Measurements from ENCODE around the gene TEX52. TPM values are rescaled to one million over a fixed set of nuclear protein-coding genes. Genes with fewer than 3 reads are reported as not detected.

The TEX52 gene
- total RNA-seq, 4 donors from 2014 or later: not detected

DNA sequence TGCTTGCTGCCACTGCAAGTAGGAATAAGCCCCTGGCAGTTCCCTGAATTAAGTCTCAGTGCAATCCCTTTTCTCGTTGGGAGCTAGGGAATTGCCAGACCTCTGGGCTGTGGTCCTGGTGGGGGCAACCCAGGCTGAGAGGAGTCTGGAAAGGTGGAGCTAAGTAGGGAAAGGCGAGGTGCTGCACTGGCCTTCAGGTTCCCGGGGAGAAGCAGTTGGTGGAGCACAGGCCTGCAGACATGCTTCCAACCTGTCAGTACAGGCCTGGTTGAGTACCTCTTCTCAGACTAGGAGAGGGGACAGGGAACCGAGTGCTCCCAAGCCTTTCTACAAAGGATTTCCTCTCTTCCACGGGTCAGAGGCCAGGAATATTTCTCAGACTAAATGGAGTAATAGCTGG, 23.5 kb downstream of the TEX52 start:
- H3K4me3 ChIP-seq (ENCODE audit: low read depth, poor library complexity, severe bottlenecking): no peak overlapping the region
- no peak for TF ChIP-seq POLR2A (IDR thresholded peaks at IDR 0.05)
- TF ChIP-seq, protein P1, sequence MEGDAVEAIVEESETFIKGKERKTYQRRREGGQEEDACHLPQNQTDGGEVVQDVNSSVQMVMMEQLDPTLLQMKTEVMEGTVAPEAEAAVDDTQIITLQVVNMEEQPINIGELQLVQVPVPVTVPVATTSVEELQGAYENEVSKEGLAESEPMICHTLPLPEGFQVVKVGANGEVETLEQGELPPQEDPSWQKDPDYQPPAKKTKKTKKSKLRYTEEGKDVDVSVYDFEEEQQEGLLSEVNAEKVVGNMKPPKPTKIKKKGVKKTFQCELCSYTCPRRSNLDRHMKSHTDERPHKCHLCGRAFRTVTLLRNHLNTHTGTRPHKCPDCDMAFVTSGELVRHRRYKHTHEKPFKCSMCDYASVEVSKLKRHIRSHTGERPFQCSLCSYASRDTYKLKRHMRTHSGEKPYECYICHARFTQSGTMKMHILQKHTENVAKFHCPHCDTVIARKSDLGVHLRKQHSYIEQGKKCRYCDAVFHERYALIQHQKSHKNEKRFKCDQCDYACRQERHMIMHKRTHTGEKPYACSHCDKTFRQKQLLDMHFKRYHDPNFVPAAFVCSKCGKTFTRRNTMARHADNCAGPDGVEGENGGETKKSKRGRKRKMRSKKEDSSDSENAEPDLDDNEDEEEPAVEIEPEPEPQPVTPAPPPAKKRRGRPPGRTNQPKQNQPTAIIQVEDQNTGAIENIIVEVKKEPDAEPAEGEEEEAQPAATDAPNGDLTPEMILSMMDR (IDR thresholded peaks at IDR 0.05): no peak
- intact Hi-C loops (cut with DNase I; ENCODE audit: low total_unique reads): no loop called here
- 36 to 43% methylated on average over 5 of the region's 5 CpGs for WGBS, 2 donors
- DNase-seq (ENCODE audit: low spot score in 2 of 2): no peak

DNA sequence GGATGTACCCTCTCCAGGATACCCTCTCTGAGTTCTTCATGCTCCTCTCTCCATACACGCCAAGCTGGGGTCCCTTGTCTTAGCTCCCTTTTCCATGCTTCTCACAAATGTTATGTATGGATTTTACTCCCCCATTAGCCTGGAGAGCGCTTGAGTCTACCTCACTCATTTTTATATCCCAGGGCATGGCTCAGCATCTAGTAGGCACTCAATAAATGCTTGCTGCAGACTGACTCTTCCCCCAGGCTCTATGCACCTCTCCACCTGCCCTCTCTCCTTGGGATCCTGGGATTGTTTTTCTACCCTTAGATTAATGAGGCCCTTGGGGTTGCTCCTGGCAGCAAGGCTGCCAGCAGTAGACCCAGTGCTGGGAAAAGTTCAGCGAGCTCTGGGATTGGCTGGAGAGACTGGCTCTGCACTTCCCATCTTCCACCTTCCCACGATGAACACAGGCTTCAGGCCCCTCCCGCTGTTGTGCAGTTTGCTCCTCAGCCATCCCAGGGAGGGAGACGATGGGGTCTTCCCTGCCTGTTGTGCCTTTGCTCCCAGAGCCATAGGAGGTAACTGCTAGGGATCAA, 24.2 kb downstream of the TEX52 start:
- intact Hi-C loops (cut with DNase I; ENCODE audit: low total_unique reads): no loop called here
- DNase-seq (ENCODE audit: low spot score in 2 of 2): no peak
- TF ChIP-seq POLR2A (IDR thresholded peaks at IDR 0.05): no peak
- TF ChIP-seq, protein P1 (IDR thresholded peaks at IDR 0.05): no peak
- 63 to 71% methylated on average over 6 of the region's 6 CpGs for WGBS, 2 donors
- no peak overlapping the region for H3K4me3 ChIP-seq (ENCODE audit: low read depth, poor library complexity, severe bottlenecking)

DNA sequence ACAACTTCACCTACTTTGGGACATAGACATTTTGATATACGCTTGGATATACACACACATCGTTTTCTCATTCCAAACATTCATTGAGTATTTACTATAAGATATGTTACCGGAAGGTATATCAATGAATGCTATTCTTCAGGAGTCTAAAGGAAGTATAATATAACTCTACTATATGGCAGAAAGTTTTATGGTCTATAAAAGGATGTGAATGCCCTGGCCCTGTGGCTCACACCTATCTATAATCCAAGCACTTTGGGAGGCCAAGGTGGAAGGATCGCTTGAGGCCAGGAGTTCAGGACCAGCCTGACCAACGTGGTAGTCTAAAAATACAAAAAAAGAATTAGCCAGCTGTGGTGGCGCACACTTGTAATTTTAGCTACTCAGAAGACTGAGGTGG, 27.6 kb downstream of the TEX52 start:
- no peak for TF ChIP-seq POLR2A (IDR thresholded peaks at IDR 0.05)
- TF ChIP-seq, protein P1 (IDR thresholded peaks at IDR 0.05): no peak
- intact Hi-C loops (cut with DNase I; ENCODE audit: low total_unique reads): no loop called here
- no peak for DNase-seq (ENCODE audit: low spot score in 2 of 2)
- H3K4me3 ChIP-seq (ENCODE audit: low read depth, poor library complexity, severe bottlenecking): no peak overlapping the region
- 92 to 93% methylated on average over 6 of the region's 6 CpGs for whole genome bisulfite sequencing, 2 donors

DNA sequence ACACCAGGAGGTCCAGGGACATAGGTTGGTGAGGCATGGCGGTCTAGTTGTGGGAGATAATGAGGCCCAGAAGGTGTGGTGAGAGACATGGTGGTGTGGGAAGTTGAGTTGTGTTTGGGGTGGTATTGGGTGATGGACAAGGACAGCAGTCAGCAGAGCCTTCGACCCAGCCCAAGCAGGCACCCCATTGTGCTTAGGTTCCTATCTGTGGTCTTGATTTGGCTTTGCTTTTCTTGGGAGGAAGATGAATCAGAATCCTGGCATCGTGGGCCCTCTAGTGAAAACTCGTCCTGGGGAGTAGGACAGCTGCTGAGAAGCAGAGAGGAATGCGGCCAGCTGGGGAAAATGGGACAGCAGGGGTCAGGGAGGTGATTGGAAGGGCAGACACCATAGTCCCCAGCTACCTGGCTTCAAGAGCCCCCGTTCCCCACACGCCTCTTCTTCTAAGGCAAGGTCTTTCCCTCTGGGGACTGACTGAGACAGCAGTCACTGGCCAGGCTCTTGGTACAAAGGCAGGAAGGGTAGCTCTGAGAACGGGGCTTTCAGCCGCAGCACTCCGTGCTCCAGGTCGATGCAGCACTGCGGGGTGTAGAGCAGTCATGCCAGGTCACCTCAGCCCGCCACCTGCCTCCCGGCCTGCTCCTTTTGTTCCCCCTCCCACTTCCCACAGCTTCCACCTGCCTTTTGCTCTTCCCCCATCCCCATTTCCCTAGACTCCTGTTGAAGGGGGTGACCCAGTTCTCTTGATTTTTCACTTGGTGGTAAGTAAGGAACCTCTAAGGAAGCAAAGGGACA, 29.9 kb downstream of the TEX52 start:
- intact Hi-C loops (cut with DNase I; ENCODE audit: low total_unique reads): no loop called here
- TF ChIP-seq POLR2A (IDR thresholded peaks at IDR 0.05): no peak
- TF ChIP-seq, protein P1 (IDR thresholded peaks at IDR 0.05): no peak
- H3K4me3 ChIP-seq (ENCODE audit: low read depth, poor library complexity, severe bottlenecking): no peak overlapping the region
- DNase-seq (ENCODE audit: low spot score in 2 of 2): no peak
- 89 to 92% methylated on average over 14 of the region's 14 CpGs for WGBS, 2 donors

DNA sequence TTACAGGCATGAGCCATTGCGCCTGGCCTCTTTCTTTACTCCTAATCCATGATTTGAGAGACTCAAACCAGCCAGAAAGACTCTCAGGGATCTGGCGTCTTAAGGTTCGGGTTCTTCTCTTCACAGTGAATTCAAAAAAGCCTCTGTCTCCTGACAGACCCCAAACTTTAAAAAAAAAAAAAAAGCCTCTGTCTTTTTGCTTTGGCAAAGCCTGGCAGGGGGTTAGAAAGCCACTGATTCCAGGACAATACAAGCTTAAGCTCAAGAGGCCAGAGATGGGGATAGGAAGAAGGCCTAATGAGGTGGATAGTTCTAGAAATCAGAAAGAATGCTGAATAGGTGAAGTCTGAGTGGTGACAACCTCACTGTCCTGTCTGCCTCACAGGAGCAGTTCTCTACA, 30.8 kb downstream of the TEX52 start:
- DNase-seq (ENCODE audit: low spot score in 2 of 2): no peak
- no peak overlapping the region for H3K4me3 ChIP-seq (ENCODE audit: low read depth, poor library complexity, severe bottlenecking)
- TF ChIP-seq POLR2A (IDR thresholded peaks at IDR 0.05): no peak
- TF ChIP-seq, protein P1 (IDR thresholded peaks at IDR 0.05): no peak
- WGBS, 2 donors: 92 to 93% methylated on average over 3 of the region's 3 CpGs
- intact Hi-C loops (cut with DNase I; ENCODE audit: low total_unique reads): no loop called here
